ENCODE data around the gene RASGRP2. TPM values are rescaled to one million over a fixed set of nuclear protein-coding genes. Genes with fewer than 3 reads are reported as not detected.

RASGRP2 gene
- total and polyA plus RNA-seq, 3 donors from 2014 or later: 14.4 to 26.3 (median 24.0) TPM

- H3K27me3 ChIP-seq: no peaks in the 10 kb centered on the region
- TF ChIP-seq CTCF (IDR thresholded peaks at IDR 0.05): no peak
- TF ChIP-seq POLR2A (IDR thresholded peaks at IDR 0.05): no peak
- no peaks in the 10 kb centered on the region for H3K36me3 ChIP-seq (ENCODE audit: low read depth, missing control alignments)
- no peaks in the 10 kb centered on the region for H3K9me3 ChIP-seq
- H3K4me1 ChIP-seq: peaks cover 6% of the 10 kb centered on the region
- intact Hi-C loops (cut with DNase I; ENCODE audit: low total_unique reads): no loop called here
- no peak overlapping the region for H3K27ac ChIP-seq
- 89 to 90% methylated on average over 6 to 15 of the region's 15 CpGs for WGBS, 2 donors
- H3K4me3 ChIP-seq: no peak overlapping the region
- no peak for DNase-seq
These were observed 45.6 kb upstream of the RASGRP2 start for GRCh38 chr11:64789331-64790204.

- DNase-seq: no peak
- WGBS, 2 donors: 80 to 82% methylated on average over 4 to 9 of the region's 9 CpGs
- no peaks in the 10 kb centered on the region for H3K36me3 ChIP-seq (ENCODE audit: low read depth, missing control alignments)
- no peaks in the 10 kb centered on the region for H3K9me3 ChIP-seq
- intact Hi-C loops (cut with DNase I; ENCODE audit: low total_unique reads): no loop called here
- H3K27me3 ChIP-seq: no peaks in the 10 kb centered on the region
- no peak overlapping the region for H3K4me3 ChIP-seq
- TF ChIP-seq POLR2A (IDR thresholded peaks at IDR 0.05) (no peak), CTCF (IDR thresholded peaks at IDR 0.05) (no peak)
- H3K27ac ChIP-seq: no peak overlapping the region
- peaks cover 2% of the 10 kb centered on the region for H3K4me1 ChIP-seq
These were observed 44.6 kb upstream of the RASGRP2 start for GRCh38 chr11:64788321-64789215.

GRCh38 chr11:64787526-64788320 lies 43.8 kb upstream of the RASGRP2 start:
- no peaks in the 10 kb centered on the region for H3K4me1 ChIP-seq
- no peak overlapping the region for H3K4me3 ChIP-seq
- 52 to 55% methylated on average over 15 of the region's 15 CpGs for WGBS, 2 donors
- H3K27me3 ChIP-seq: no peaks in the 10 kb centered on the region
- H3K27ac ChIP-seq: no peak overlapping the region
- peak; percentile 77 for DNase-seq
- TF ChIP-seq POLR2A (IDR thresholded peaks at IDR 0.05) (no peak), CTCF (IDR thresholded peaks at IDR 0.05) (peak; percentile 31 to 64 (median 54))
- intact Hi-C loops (cut with DNase I; ENCODE audit: low total_unique reads): no loop called here
- no peaks in the 10 kb centered on the region for H3K36me3 ChIP-seq (ENCODE audit: low read depth, missing control alignments)
- H3K9me3 ChIP-seq: no peaks in the 10 kb centered on the region

GRCh38 chr11:64786308-64786707 lies 42.4 kb upstream of the RASGRP2 start:
- H3K4me1 ChIP-seq: no peaks in the 10 kb centered on the region
- intact Hi-C loops (cut with DNase I; ENCODE audit: low total_unique reads): no loop called here
- WGBS, 2 donors: 88 to 92% methylated on average over 10 of the region's 10 CpGs
- TF ChIP-seq POLR2A (IDR thresholded peaks at IDR 0.05) (no peak), CTCF (IDR thresholded peaks at IDR 0.05) (no peak)
- no peak for DNase-seq
- no peak overlapping the region for H3K4me3 ChIP-seq
- H3K36me3 ChIP-seq (ENCODE audit: low read depth, missing control alignments): no peaks in the 10 kb centered on the region
- no peaks in the 10 kb centered on the region for H3K27me3 ChIP-seq
- H3K27ac ChIP-seq: no peak overlapping the region
- no peaks in the 10 kb centered on the region for H3K9me3 ChIP-seq
